ENCODE data around the gene AGAP1.

DNA sequence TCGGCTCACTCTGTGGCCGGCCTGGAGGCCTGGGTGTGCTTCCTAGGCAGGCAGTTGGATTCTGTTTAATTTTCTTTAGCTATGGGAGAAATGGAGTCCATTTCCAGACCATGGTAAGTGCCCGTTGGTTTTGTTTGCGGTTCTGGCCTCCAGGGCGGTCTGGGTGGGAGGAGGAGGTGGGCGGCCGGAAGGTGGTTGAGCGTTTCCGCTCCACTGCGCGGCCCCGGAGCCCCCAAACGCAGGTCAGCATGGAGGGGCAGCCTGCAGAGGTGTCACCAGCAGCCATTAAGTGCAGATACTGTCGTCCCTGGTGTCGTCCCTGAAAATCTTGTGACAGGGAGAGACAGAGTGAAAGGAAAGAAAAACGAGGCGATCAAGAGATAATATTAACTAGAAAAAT lies 370.5 kb downstream of the AGAP1 start:
- TF ChIP-seq POLR2A (IDR thresholded peaks at IDR 0.05; ENCODE audit: low read depth, low read length) = no peak
- TF ChIP-seq POLR2AphosphoS5 (IDR thresholded peaks at IDR 0.05; ENCODE audit: low read depth, low read length) = no peak
- TF ChIP-seq TAF1 (IDR thresholded peaks at IDR 0.05; ENCODE audit: low read depth, low read length) = no peak
- no peak for TF ChIP-seq POU2F2 (IDR thresholded peaks at IDR 0.05; ENCODE audit: low read depth, low read length)
- TF ChIP-seq PAX5 (IDR thresholded peaks at IDR 0.05; ENCODE audit: insufficient read depth, low read length, severe bottlenecking) = no peak
- TF ChIP-seq SPI1 (IDR thresholded peaks at IDR 0.05; ENCODE audit: low read depth, low read length) = no peak
